ENCODE results near the gene MTRR. TPM values are rescaled to one million over a fixed set of nuclear protein-coding genes. Genes with fewer than 3 reads are reported as not detected.

The MTRR gene
- total RNA-seq, 1 experiment from 2014 or later = 46.9 TPM

DNA sequence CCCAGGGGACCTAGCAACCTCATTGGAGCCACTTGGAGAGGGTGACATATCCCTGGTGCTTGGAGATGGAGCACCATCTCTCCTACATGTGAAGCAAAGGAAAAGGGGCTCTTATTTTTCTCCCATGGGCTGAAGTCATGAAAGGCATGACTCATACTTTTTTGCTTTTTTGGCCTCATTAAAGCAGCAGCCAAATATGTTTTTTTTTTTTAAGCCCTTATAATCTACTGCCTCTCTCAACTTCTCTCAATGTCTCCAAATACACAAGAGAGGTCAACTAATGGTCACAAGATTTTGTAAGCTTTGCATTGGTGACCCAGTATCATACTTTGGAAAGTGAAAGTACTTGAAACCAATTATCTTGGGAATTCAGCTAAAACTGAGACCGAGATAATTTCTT lies 16.4 kb upstream of the MTRR start:
- H3K4me3 Mint-ChIP-seq = no peak overlapping the region
- TF ChIP-seq, protein P1, sequence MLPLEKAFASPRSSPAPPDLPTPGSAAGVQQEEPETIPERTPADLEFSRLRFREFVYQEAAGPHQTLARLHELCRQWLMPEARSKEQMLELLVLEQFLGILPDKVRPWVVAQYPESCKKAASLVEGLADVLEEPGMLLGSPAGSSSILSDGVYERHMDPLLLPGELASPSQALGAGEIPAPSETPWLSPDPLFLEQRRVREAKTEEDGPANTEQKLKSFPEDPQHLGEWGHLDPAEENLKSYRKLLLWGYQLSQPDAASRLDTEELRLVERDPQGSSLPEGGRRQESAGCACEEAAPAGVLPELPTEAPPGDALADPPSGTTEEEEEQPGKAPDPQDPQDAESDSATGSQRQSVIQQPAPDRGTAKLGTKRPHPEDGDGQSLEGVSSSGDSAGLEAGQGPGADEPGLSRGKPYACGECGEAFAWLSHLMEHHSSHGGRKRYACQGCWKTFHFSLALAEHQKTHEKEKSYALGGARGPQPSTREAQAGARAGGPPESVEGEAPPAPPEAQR (CRISPR knock-in tag; IDR thresholded peaks at IDR 0.05) = no peak
- no peak for TF ChIP-seq NR3C1 (CRISPR knock-in tag; conservative IDR thresholded peaks at IDR 0.05; ENCODE audit: low read depth)
- no peak for TF ChIP-seq ZNF416 (CRISPR knock-in tag; IDR thresholded peaks at IDR 0.05)
- TF ChIP-seq, protein P2, sequence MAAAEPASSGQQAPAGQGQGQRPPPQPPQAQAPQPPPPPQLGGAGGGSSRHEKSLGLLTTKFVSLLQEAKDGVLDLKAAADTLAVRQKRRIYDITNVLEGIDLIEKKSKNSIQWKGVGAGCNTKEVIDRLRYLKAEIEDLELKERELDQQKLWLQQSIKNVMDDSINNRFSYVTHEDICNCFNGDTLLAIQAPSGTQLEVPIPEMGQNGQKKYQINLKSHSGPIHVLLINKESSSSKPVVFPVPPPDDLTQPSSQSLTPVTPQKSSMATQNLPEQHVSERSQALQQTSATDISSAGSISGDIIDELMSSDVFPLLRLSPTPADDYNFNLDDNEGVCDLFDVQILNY (CRISPR knock-in tag; IDR thresholded peaks at IDR 0.05) = no peak
- POLR2A ChIA-PET = no interaction called here

DNA sequence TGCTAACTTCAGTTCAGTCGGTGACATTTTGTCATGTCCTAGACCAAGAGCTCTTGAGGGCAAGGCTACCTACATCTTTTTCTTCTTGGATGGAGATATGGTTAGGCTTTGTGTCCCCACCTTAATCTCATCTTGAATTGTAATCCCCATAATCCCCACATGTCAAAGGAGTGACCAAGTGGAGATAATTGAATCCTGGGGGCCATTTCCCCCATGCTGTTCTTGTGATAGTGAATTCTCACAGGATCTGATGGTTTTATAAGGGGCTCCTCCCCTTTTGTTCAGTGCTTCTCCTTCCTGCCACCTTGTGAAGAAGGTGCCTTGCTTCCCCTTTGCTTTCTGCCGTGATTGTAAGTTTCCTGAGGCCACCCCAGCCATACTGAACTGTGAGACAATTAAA lies 16.0 kb upstream of the MTRR start:
- H3K36me3 Mint-ChIP-seq = no peaks in the 10 kb centered on the region
- no peak overlapping the region for H3K27ac Mint-ChIP-seq
- ATAC-seq (no peak), DNase-seq (ENCODE audit: low spot score) (no peak)
- H3K9me3 Mint-ChIP-seq = peaks cover 13% of the 10 kb centered on the region
- peaks cover 44% of the 10 kb centered on the region for H3K27me3 Mint-ChIP-seq (ENCODE audit: low read depth)
- POLR2A ChIA-PET = no interaction called here
- CTCF ChIA-PET = no interaction called here
- peaks cover 9% of the 10 kb centered on the region for H3K4me1 Mint-ChIP-seq
- H3K4me3 Mint-ChIP-seq = no peak overlapping the region
- TF ChIP-seq NR3C1 (CRISPR knock-in tag; conservative IDR thresholded peaks at IDR 0.05; ENCODE audit: low read depth) (no peak), SP1 (CRISPR knock-in tag; conservative IDR thresholded peaks at IDR 0.05) (no peak)
- TF ChIP-seq, protein P3, sequence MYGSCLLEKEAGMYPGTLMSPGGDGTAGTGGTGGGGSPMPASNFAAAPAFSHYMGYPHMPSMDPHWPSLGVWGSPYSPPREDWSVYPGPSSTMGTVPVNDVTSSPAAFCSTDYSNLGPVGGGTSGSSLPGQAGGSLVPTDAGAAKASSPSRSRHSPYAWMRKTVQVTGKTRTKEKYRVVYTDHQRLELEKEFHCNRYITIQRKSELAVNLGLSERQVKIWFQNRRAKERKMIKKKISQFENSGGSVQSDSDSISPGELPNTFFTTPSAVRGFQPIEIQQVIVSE (CRISPR knock-in tag; IDR thresholded peaks at IDR 0.05; ENCODE audit: borderline replicate concordance) = no peak

More for the DNA sequence above, 16.4 kb upstream of the MTRR start:
- H3K9me3 Mint-ChIP-seq = peaks cover 13% of the 10 kb centered on the region
- DNase-seq (ENCODE audit: low spot score) (no peak), ATAC-seq (no peak)
- no peaks in the 10 kb centered on the region for H3K36me3 Mint-ChIP-seq
- H3K27me3 Mint-ChIP-seq (ENCODE audit: low read depth) = peaks cover 49% of the 10 kb centered on the region
- H3K4me1 Mint-ChIP-seq = peaks cover 9% of the 10 kb centered on the region
- CTCF ChIA-PET = no interaction called here
- H3K27ac Mint-ChIP-seq = no peak overlapping the region

DNA sequence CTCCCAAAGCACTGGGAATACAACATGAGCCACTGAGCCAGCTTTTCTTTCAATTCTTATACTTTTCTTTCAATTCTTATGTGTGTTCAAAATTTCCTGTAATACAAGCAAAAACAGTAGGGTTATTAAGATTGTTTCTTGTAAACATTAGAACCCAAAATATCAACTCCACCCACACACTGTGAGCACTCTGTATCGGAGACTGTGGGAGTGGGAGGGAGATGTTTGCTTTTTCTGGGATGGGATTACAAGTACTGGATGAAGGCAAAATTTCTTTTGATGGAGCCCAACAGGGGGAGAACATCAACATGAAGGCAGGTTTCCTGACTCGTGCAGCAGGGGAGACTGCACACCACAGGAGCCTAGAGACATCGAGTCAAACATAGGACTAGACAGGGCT lies 13.3 kb upstream of the MTRR start:
- DNase-seq (ENCODE audit: low spot score) (no peak), ATAC-seq (no peak)
- H3K27me3 Mint-ChIP-seq (ENCODE audit: low read depth) = peaks cover 24% of the 10 kb centered on the region
- peaks cover 13% of the 10 kb centered on the region for H3K9me3 Mint-ChIP-seq
- no peak overlapping the region for H3K4me3 Mint-ChIP-seq
- TF ChIP-seq SMAD4 (CRISPR knock-in tag; IDR thresholded peaks at IDR 0.05) (no peak), SMAD3 (CRISPR knock-in tag; IDR thresholded peaks at IDR 0.05; ENCODE audit: borderline replicate concordance) (no peak), ESRRA (CRISPR knock-in tag; IDR thresholded peaks at IDR 0.05; ENCODE audit: borderline replicate concordance) (no peak), HMGA2 (CRISPR knock-in tag; IDR thresholded peaks at IDR 0.05) (no peak), ZBTB21 (CRISPR knock-in tag; IDR thresholded peaks at IDR 0.05; ENCODE audit: borderline replicate concordance) (no peak), CBFB (CRISPR knock-in tag; IDR thresholded peaks at IDR 0.05; ENCODE audit: low read depth) (no peak), TEAD4 (CRISPR knock-in tag; IDR thresholded peaks at IDR 0.05) (no peak), SOX15 (CRISPR knock-in tag; IDR thresholded peaks at IDR 0.05) (no peak), ZNF121 (CRISPR knock-in tag; IDR thresholded peaks at IDR 0.05) (no peak)
- TF ChIP-seq, protein P4, sequence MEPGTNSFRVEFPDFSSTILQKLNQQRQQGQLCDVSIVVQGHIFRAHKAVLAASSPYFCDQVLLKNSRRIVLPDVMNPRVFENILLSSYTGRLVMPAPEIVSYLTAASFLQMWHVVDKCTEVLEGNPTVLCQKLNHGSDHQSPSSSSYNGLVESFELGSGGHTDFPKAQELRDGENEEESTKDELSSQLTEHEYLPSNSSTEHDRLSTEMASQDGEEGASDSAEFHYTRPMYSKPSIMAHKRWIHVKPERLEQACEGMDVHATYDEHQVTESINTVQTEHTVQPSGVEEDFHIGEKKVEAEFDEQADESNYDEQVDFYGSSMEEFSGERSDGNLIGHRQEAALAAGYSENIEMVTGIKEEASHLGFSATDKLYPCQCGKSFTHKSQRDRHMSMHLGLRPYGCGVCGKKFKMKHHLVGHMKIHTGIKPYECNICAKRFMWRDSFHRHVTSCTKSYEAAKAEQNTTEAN (CRISPR knock-in tag; IDR thresholded peaks at IDR 0.05) = no peak
- TF ChIP-seq, protein P5, sequence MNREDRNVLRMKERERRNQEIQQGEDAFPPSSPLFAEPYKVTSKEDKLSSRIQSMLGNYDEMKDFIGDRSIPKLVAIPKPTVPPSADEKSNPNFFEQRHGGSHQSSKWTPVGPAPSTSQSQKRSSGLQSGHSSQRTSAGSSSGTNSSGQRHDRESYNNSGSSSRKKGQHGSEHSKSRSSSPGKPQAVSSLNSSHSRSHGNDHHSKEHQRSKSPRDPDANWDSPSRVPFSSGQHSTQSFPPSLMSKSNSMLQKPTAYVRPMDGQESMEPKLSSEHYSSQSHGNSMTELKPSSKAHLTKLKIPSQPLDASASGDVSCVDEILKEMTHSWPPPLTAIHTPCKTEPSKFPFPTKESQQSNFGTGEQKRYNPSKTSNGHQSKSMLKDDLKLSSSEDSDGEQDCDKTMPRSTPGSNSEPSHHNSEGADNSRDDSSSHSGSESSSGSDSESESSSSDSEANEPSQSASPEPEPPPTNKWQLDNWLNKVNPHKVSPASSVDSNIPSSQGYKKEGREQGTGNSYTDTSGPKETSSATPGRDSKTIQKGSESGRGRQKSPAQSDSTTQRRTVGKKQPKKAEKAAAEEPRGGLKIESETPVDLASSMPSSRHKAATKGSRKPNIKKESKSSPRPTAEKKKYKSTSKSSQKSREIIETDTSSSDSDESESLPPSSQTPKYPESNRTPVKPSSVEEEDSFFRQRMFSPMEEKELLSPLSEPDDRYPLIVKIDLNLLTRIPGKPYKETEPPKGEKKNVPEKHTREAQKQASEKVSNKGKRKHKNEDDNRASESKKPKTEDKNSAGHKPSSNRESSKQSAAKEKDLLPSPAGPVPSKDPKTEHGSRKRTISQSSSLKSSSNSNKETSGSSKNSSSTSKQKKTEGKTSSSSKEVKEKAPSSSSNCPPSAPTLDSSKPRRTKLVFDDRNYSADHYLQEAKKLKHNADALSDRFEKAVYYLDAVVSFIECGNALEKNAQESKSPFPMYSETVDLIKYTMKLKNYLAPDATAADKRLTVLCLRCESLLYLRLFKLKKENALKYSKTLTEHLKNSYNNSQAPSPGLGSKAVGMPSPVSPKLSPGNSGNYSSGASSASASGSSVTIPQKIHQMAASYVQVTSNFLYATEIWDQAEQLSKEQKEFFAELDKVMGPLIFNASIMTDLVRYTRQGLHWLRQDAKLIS (CRISPR knock-in tag; IDR thresholded peaks at IDR 0.05; ENCODE audit: borderline replicate concordance) = no peak
- TF ChIP-seq, protein P6, sequence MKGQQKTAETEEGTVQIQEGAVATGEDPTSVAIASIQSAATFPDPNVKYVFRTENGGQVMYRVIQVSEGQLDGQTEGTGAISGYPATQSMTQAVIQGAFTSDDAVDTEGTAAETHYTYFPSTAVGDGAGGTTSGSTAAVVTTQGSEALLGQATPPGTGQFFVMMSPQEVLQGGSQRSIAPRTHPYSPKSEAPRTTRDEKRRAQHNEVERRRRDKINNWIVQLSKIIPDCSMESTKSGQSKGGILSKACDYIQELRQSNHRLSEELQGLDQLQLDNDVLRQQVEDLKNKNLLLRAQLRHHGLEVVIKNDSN (CRISPR knock-in tag; IDR thresholded peaks at IDR 0.05) = no peak
- TF ChIP-seq, protein P7, sequence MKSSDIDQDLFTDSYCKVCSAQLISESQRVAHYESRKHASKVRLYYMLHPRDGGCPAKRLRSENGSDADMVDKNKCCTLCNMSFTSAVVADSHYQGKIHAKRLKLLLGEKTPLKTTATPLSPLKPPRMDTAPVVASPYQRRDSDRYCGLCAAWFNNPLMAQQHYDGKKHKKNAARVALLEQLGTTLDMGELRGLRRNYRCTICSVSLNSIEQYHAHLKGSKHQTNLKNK (CRISPR knock-in tag; IDR thresholded peaks at IDR 0.05) = no peak
- TF ChIP-seq, protein P8, sequence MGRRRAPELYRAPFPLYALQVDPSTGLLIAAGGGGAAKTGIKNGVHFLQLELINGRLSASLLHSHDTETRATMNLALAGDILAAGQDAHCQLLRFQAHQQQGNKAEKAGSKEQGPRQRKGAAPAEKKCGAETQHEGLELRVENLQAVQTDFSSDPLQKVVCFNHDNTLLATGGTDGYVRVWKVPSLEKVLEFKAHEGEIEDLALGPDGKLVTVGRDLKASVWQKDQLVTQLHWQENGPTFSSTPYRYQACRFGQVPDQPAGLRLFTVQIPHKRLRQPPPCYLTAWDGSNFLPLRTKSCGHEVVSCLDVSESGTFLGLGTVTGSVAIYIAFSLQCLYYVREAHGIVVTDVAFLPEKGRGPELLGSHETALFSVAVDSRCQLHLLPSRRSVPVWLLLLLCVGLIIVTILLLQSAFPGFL (CRISPR knock-in tag; IDR thresholded peaks at IDR 0.05; ENCODE audit: borderline replicate concordance) = no peak
- POLR2A ChIA-PET = no interaction called here
- H3K4me1 Mint-ChIP-seq = peaks cover 5% of the 10 kb centered on the region
- CTCF ChIA-PET = interaction anchor here (0.7 to 3.9 kb wide), 12 partner anchors 13 to 1085 kb away, joined by 3 to 32 read pairs (median 4); partner anchors contain the start of genes FASTKD3 and MTRR
- H3K36me3 Mint-ChIP-seq = peaks cover 9% of the 10 kb centered on the region
- no peak overlapping the region for H3K27ac Mint-ChIP-seq

Measured in WTC11 (cell line).